Stimulated activated CD8-positive, alpha-beta memory T cell treated with anti-CD3 and anti-CD28 coated beads, Interleukin-12 subunit alpha, Interleukin-12 subunit beta, amount 100 ng/mL, for 4 hours (primary cell): ENCODE results near the gene KLHL17.
"Not testable (repeated sequence)": the region's sequence is repeated elsewhere in the genome, so short reads cannot be mapped to it uniquely, and the experiment has no call there.

Experiments used
- DNase-seq: peaks from one replicate; pipeline ENCODE4 v3.0.0-alpha.2; 2020; ENCODE audit warnings: low read depth

The KLHL17 gene

DNA sequence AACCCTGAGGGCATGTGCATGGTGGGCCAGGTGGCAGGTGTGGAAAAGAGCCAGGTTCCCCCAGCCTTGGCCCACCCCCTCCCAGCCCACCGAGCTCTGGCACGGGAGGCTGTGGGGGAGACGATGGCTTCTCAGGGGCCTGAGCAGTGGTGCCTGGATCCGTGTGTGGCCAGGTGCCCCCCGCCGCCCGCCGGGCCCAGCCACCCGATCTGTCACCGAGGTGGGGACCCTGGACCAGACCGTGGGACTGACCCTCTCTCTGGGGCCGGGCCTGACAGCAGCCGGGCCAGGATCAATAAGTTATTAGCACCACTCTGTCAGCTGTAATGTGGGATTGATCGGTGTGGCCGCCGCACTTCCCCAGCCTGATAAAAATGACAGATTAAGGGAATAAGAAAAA is 22.9 kb upstream of the KLHL17 start:
- DNase-seq, result no peak

- DNase-seq, result no peak
Measured at GRCh38 chr1:938088-938683, 22.2 kb upstream of the KLHL17 start.

GRCh38 chr1:938711-939489 is 21.5 kb upstream of the KLHL17 start:
- DNase-seq, result no peak

DNA sequence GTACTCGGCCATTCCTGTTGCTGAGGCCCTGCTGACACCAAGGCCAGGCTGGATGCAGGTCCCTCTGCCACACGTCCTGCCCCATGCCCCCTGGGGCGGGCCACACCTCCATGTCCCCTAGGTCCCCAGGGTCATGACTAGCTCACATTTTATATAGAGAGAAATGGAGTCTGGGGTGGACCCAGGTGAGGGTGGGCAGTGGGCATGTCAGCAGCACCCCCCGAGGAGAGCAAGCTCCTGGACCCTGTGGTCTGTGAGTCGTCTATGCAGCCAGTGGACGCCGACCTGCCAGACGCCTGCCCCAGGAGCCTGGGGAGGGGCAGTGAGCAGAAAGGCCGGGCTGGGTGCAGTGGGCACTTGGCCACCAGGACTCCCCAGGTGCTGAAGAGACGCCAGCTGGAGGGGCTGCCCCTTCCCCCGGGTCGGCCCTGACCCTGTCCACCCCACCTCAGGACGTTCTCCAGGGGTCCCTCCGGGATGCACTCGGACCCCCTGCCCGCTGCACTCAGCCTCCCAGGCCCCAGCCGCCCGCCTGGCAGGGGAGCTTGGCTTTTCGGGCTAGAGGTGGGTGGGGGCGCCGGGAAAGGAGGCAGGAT is 20.8 kb upstream of the KLHL17 start:
- no peak for DNase-seq

DNA sequence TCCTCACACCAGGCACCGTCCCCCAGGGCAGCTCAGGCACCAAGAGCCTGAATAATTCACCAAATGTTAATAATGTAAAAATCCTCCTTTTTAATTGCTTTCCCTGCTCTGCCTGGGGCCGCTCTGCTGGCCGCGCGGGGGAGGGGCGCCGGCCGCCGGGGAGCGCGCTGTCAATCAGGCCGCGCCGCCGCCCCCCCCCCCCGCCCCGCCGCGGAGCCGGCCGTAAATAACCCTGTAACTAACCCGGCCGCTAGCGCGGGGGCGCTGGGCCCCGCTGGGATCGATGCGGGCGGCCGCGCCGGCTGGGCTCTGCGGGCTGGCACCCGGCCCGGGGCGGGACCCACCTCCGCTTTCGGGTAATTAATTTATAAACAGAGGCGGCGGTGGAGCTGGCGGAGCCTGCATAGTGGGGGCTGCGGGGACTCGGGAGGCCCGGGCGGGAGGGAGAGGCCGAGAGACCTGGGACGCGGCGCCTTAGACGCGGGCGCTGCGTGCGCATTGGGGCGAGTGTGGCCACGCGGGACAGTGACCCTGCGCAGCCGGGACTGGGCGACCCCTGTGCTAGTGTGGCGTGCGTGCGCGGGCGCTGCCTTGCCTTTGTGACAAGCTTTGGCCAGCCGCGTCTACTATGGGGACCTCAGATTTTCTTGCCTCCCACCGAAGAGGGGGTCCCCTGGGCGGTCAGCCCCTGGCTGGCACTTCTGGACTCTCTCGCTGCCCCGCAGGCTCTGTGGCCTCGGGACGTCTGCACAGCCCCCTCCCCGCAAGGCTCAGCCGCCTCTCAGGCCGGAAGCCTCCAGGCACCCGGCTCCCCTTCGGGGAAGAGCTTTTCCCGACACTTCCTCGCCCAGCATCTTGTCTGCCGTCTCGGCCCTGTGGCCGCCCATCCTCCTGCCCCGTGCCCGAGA is 20.0 kb upstream of the KLHL17 start:
- no peak for DNase-seq

DNA sequence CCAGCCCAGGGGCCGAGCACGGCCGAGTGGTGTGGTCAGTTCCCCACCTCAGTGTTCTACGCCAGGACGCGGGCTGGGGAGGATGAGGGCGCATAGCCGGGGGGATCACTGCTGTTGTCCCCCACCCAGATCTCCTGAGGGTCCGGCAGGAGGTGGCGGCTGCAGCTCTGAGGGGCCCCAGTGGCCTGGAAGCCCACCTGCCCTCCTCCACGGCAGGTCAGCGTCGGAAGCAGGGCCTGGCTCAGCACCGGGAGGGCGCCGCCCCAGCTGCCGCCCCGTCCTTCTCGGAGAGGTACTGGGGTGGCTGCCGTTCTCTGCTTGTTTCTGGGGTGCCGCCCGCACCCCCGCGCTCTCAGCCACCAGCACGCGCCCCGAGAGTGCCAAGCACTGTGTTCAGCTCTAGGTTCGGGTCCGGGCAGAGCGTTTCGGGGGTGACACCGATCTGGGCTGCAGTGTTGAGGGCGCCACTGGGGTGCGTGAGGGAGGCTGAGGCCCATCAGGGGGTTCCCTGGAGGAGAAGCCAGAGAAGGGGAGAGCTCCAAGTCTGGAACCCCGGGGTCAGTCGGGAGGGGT is 19.3 kb upstream of the KLHL17 start:
- DNase-seq, result no peak

DNA sequence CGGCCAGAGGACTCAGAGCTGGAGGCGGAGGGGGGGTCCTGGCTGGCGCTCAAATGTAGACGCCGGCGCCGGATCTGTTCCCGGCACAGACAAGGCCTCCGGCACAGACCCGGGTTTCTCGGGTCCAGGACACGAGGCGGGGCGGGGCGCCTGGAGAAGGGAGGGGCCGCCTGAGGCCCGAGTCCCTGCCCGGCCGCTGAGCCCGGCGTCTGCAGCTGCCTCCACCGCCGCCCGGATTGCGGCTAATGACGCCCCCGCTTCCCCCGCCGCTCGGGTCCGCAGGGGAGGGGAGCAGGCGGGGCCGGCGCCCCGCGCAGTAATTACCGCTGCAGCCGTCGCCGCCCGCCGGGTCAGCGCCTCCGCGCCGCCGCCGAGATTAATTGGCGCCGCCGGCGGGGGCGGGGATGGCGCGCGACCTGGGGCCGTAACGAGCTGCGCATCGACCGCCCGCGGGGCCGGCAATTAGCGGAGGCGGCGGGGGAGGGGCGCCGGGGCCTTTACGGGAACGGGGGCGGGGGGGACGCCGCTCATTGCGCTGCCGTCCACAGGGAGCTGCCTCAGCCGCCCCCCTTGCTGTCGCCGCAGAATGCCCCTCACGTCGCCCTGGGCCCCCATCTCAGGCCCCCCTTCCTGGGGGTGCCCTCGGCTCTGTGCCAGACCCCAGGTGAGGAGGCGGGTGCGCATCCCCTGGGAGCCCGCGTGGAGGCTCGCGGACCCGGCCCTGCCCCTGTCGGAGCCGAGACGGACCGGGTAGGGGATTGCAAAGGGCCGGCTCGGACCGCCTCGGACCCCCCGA is 18.6 kb upstream of the KLHL17 start:
- DNase-seq, result no peak

DNA sequence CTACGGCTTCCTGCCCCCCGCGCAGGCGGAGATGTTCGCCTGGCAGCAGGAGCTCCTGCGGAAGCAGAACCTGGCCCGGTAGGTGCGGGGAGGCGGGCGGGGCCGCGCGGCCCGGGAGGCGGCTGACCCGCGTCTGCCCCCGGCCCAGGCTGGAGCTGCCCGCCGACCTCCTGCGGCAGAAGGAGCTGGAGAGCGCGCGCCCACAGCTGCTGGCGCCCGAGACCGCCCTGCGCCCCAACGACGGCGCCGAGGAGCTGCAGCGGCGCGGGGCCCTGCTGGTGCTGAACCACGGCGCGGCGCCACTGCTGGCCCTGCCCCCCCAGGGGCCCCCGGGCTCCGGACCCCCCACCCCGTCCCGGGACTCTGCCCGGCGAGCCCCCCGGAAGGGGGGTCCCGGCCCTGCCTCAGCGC is 18.0 kb upstream of the KLHL17 start:
- DNase-seq, result no peak

DNA sequence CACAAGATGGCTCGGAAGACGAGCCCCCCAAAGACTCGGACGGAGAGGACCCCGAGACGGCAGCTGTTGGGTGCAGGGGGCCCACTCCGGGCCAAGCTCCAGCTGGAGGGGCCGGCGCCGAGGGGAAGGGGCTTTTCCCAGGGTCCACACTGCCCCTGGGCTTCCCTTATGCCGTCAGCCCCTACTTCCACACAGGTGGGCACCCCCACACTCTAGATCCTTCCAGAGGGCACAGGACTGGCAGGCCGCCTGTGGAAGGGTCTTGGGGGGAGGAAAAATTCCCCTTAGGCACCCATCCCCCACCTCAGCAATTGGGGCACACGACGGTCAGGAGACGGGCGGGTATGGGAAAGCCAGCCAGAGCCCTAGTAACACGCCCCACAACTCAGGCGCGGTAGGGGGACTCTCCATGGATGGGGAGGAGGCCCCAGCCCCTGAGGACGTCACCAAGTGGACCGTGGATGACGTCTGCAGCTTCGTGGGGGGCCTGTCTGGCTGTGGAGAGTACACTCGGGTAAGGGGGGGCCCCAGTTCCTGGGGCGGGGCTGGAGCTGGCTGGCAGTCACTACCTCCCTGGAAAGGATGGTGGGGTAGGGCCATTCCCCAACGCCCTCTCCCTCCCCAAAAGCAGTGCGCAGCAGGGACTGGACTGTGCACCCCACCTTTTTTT is 17.4 kb upstream of the KLHL17 start:
- no peak for DNase-seq

DNA sequence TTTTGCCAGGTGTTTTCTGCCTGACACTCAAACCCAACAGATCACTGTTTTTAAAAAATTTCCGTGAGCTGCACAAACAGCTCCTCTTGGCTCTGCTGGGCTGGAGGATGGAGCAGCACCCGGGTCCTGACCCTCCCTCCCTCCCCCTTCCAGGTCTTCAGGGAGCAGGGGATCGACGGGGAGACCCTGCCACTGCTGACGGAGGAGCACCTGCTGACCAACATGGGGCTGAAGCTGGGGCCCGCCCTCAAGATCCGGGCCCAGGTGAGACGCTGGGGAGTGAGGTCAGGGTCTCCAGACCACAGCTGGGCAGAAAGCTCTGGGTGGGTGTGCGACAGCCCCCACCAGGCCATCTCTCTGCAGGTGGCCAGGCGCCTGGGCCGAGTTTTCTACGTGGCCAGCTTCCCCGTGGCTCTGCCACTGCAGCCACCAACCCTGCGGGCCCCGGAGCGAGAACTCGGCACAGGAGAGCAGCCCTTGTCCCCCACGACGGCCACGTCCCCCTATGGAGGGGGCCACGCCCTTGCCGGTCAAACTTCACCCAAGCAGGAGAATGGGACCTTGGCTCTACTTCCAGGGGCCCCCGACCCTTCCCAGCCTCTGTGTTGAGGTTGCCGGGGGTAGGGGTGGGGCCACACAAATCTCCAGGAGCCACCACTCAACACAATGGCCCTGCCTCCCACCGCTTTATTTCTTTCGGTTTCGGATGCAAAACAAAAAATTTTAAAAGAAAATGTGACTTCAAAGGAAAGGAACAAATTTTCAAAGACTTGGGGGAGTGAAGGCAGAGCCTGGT is 16.6 kb upstream of the KLHL17 start:
- DNase-seq, result no peak

- no peak for DNase-seq
Measured at GRCh38 chr1:944341-945325, 15.8 kb upstream of the KLHL17 start.

- no peak for DNase-seq
Measured at GRCh38 chr1:945688-946556, 14.5 kb upstream of the KLHL17 start.

DNA sequence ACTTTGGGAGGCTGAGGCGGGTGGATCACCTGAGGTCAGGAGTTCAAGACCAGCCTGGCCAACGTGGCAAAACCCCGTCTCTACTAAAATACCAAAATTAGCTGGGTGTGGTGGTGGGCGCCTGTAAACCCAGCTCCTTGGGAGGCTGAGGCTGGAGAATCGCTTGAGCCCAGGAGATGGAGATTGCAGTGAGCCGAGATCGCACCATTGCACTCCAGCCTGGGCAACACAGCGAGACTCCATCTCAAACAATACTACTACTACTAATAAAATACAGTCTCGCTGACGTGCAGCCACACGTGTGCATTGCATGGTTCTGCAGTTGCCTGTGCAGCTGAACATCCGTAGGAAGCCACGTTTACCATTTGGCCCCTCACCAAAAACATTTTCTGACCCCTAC is 13.6 kb upstream of the KLHL17 start:
- DNase-seq, result not testable (repeated sequence)

- DNase-seq, result no peak
Measured at GRCh38 chr1:947958-948357, 12.4 kb upstream of the KLHL17 start.

GRCh38 chr1:950268-950667 is 10.1 kb upstream of the KLHL17 start:
- DNase-seq, result no peak

- DNase-seq, result no peak
Measured at GRCh38 chr1:950881-951280, 9.5 kb upstream of the KLHL17 start.

- no peak for DNase-seq
Measured at GRCh38 chr1:951364-951763, 9.0 kb upstream of the KLHL17 start.

DNA sequence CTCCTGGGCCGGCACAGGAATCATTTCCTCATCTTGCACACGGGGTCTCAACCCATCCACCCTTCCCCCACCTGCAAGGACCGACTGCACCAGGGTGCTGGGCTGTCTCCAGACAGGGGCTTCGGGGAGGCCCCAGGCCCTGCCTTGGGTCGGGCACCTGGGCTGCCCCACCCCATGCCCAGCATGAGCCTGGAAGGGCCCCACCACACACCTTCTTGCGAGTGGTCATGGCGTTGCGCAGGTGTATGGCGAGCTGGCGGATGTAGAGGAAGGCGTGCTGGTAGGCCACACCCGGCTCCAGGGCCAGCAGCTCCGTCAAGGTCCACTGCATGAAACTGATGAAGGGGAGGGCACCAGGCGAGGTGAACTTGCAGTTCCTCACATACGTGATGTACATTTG is 8.2 kb upstream of the KLHL17 start:
- no peak for DNase-seq
